Measurements from ENCODE around the gene VWF.

DNA sequence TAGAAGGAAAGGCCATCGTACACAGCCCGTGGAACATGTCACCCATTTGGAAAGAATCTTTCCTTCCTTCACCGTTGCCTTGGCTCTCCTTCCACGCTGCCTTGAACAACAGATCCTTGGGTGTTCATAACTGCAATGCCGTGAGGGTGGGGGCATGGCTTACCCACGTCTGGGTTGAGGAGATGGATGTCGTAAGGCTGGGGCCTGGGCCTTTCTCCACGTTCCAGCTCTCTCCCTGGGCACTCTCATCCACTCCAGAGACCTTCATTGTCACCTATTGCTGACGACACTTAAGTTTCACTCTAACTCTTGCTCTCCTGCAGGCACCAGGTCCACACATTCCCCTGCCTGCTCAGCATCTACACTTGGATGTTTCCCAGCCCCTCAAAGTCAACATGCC lies 198.8 kb downstream of the VWF start:
- TF ChIP-seq, protein P1, sequence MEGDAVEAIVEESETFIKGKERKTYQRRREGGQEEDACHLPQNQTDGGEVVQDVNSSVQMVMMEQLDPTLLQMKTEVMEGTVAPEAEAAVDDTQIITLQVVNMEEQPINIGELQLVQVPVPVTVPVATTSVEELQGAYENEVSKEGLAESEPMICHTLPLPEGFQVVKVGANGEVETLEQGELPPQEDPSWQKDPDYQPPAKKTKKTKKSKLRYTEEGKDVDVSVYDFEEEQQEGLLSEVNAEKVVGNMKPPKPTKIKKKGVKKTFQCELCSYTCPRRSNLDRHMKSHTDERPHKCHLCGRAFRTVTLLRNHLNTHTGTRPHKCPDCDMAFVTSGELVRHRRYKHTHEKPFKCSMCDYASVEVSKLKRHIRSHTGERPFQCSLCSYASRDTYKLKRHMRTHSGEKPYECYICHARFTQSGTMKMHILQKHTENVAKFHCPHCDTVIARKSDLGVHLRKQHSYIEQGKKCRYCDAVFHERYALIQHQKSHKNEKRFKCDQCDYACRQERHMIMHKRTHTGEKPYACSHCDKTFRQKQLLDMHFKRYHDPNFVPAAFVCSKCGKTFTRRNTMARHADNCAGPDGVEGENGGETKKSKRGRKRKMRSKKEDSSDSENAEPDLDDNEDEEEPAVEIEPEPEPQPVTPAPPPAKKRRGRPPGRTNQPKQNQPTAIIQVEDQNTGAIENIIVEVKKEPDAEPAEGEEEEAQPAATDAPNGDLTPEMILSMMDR (conservative IDR thresholded peaks at IDR 0.05; ENCODE audit: low read depth, low read length): no peak
- no peak for TF ChIP-seq EZH2phosphoT487 (IDR thresholded peaks at IDR 0.05; ENCODE audit: borderline replicate concordance, low read length)

Measured in PC-3 (cell line).